HG02642 (cell line): ENCODE data around the gene LHFPL2.

Experiments used
- ATAC-seq: cut with Tn5 transposase; IDR thresholded peaks from one replicate; pipeline ENCODE4 v1.9.1; 2021; ENCODE audit warnings: mild to moderate bottlenecking; ENCODE audit not compliant: unreplicated experiment, poor library complexity

Gene LHFPL2

GRCh38 chr5:78511121-78511906 is 137.3 kb downstream of the LHFPL2 start:
- ATAC-seq: no peak

DNA sequence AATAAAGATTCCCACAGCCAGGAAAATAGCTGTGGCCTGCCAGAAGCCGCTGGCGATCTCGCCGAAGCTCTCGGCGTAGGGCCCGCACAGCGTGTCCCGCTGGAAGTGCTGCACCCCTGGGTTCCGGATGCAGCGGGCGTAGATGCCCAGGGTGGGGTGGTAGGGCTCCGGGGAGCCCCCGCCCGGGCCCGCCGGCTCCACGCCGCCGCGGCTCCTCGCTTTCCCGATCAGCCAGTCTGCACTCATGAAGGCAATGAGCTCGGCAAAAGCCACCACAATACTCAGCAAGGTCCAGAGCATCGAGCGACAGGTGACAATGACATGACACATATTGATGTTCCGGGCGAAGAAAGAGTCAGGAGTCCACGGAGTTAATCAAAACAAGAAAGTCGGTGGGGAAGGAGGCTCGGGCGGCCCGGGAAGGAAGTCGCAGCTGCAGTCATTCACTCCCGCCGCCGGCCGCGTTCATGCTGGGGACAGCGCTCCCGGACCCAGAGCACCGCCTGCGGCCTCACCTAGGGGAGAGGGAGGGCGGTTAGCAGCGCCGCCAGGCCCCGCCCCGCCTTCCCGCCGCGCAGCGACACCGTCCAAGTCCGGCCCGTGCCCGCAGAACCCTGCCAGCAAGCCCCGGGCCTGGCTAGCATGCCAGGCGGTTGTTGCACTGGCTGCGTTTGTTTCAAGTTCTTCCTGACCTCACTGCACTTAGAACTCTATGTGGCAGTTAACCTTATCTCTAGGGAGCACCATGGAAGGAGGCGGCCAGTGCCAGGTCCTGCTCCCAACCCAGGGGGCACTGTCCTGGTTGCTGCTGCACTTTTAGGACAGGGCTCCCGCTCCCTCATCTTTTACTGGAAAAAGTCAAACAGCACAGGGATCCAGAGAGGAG is 138.4 kb downstream of the LHFPL2 start:
- ATAC-seq: peak; percentile 81

DNA sequence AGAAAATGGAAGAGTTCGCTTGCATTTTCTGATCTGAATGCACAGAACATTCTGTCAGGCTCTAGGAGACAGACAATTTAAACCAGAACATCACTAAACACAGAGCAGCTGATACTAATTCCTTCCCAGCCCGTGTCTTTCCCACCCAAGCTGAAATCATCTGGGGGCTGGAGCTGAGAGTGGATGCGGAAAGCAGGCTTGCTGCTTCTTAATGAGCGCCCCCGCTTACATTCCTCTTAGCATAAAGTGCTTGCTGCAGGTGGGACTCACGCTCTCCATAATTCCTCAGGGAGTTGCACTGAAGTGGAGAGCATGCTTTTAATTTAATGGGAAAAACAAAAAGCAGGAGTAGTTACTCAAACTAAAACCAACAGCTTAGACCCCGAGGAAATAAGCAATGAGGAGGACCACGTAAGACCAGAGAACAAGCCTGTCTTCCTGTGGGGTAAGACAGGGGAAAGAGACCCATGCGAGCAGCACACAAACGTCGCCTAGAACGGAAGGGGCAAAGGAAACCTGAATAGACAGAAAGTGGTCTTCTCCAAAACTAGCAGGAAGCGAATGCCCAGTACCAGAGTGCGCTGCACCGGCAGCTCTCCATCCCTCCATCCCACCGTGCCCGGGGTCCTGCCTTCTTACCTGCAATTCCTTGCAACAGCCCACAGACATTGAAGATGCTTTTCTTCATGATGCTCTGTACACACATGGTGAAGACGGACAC is 139.3 kb downstream of the LHFPL2 start:
- ATAC-seq: no peak

- ATAC-seq: no peak
These were observed 140.3 kb downstream of the LHFPL2 start for GRCh38 chr5:78508186-78508765.

DNA sequence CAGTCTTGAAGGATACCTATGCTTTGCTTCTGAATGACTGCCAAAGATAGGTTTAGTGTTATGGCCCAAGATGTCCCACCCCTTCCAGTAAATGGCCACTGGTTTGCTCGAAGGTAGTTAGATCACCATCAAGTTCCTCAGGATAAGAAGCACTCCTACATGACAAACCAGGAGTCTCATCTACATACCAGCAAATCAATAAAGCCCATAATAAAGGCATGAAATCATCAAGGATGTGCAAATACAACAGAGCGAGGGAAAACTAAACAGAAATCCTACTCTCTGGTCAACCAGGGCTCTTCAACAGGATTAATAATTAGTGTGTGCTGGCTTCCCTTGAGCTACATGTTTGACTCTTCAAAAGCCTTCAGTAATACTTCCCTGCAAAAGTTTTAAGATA is 141.0 kb downstream of the LHFPL2 start:
- no peak for ATAC-seq

GRCh38 chr5:78506261-78507024 is 142.1 kb downstream of the LHFPL2 start:
- no peak for ATAC-seq

DNA sequence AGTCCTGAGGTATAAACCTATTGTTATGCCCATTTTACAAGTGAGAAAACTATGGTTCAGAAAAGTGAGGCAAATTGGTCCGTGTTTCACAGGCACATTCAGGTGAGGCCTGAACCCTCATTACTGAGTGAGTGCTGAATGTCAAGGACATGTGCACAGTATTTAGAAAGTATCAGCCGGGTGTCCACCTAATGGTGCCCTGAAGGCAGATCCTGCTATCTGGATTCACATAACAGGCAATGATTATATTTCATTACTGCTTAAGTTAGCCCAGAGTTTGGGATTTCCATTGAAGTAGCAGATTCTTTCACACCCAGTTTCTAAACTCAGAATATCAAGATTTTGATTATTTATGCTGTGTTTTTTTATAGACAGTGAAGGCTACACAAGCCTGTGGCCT is 142.7 kb downstream of the LHFPL2 start:
- ATAC-seq: no peak

- no peak for ATAC-seq
These were observed 143.6 kb downstream of the LHFPL2 start for GRCh38 chr5:78504704-78505677.

DNA sequence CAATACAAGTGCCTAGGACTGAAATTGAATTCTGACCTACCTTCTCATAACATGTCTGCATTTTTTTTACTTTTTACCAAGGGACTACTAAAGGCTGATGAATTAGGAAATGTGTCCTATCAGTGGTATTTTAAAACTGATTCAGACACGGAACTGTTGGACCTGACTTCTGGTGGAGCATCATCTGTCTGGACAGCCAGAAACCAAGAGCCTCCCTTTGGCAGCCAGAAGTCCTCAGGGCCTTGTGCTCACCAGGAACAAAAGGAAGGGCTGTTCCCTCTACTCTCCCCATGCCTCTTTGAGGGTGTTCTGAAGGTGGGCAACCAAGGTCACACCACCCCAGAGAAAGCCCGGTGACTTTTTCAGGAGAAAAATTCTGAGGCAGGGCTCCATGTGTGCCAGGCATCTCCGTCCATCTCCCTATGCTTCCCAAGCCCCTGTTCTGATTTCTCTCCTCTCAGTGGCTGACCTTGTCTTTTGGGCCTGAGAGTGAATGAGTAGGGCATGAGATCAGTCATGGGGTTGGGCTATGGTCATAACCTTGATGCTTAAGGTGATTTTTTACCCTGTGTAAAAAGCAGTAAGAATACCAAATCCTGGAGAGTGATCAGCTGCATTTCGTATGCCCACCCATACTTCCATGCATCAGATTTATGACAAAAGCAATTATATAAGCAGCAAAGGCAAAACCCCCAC is 144.5 kb downstream of the LHFPL2 start:
- ATAC-seq: no peak

DNA sequence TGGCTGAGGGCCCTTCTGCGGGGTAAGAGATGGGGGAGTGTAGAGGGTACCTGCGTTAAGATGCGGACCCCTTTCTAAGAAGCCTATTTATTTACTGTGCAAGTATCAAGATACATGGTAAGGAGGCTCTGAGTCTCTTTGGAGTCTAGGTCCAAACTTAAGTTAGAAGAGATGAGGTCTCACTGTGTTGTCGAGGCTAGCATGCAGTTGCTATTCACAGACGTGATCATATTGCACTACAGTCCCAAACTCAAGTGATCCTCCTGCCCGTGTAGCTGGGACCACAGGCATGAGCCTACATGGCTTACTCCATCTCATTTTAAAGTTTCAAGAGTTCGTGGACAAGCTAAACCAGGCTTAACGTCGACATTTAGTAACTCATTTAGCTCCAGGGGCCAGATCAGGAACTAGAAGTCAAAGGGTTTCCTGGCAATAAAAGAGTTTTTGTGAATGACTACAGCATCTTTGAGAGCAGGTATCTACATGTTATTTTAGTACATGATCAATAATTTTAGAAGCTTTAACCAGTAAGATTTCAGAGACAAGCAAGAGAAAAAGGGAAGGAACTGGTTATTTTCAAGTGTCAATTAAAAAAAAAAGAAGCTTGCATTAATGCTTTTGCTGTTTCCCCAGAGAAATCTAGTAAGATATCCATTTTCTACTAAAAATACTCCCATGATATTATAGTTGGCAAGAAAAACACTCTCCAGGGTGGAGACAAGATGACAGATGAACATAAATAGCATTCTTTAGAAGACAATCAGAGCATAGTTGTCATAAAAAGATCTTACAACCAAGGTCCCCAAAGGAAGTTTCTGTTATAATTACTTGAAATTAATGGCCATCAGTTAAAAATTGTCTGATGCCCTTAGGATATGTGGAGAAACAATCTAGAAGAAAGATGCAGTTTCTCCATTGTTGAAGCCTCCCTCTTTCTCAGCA is 146.9 kb downstream of the LHFPL2 start:
- no peak for ATAC-seq

- ATAC-seq: no peak
These were observed 147.7 kb downstream of the LHFPL2 start for GRCh38 chr5:78500871-78501270.

DNA sequence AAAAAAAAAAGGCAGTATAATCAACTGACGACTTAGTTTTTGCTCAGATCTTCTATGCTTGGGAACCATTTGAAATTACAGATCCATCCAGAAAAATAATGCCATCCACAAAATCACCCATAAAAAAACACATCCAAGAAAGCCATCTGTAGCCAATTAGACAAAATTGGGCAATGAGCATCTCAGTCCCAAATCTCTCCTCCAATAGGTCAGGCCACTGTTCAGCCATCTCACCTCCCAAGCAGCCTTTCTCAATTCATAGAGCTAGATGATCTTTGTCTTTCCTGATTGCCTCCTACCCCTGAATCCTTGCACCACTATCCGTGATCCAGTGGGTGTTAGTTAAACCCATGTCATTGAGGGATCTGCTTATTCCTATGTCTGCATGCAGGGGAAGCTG is 148.5 kb downstream of the LHFPL2 start:
- no peak for ATAC-seq

- no peak for ATAC-seq
These were observed 149.1 kb downstream of the LHFPL2 start for GRCh38 chr5:78499485-78499884.

GRCh38 chr5:78497573-78498533 is 150.7 kb downstream of the LHFPL2 start:
- ATAC-seq: peak; percentile 56

DNA sequence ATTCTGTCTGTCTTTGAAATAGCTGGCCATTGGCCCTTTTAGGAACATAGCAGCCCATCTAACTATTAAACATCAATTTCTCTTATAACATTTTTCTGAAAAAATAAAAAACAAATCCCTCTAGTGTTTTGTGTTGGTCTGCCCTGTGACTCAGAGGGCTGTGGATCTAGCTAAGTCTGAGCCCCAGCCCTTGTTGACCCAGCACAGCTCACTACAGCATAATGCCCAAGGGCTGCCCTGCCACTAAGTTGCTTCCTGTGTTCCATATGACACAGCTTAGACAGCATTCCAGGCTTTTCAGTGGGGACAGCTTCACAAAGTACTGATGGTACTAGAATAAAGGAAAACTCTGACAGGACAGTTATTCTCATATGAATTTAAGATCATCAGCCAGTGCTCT is 152.2 kb downstream of the LHFPL2 start:
- ATAC-seq: no peak

DNA sequence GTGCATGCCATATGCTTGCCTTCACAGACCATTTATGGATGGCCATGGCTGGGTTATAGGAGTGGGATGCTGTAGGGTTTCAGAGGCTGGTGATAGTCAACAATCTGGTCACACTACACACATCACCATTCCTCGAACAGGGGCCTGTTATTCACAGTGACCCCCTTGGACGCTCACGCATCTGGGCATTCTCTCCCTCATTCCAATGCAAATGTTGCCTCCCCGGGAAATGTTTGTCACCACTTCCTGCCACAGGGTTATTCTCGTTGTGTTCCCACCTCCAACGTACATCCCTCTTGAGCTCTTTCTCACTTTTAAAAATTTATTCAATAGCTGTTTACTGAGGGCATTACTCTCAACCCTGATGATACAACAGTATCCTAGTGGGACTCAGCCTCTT is 152.8 kb downstream of the LHFPL2 start:
- ATAC-seq: no peak
